ENCODE results near the gene PRR35. TPM values are rescaled to one million over a fixed set of nuclear protein-coding genes. Genes with fewer than 3 reads are reported as not detected.

The PRR35 gene
- total and polyA plus RNA-seq, 9 donors = 0.07 to 0.30 (median 0.13) TPM; not detected in 1

DNA sequence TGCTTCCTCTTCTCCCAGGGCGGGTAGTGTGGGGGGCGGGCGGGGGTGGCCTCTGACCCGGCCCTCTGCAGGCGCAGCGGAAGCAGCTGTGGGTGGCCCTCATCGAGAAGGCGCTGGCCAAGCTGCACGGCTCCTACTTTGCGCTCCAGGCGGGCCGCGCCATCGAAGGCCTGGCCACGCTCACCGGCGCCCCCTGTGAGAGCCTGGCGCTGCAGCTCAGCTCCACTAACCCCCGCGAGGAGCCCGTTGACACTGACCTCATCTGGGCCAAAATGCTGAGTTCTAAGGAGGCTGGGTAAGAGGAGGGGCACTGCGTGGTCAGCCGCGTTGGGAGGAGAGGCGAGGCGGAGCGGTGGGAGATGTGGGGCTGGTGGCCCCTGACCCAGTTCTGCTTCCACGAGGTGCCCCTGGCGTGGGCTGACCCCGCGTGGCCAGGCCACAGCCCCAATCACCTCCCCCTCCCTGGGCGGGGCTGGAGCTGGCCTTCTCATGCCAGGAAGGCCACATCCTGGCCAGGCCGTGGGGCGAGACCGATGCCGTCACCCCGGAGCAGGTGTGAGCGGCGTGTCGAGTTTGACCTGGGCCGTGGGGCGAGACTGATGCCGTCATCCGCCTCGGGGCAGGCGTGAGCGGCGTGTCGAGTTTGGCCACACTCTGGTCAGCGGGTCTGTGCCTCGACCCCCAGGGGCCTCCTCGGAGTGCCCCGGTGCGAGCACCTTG lies 10.5 kb upstream of the PRR35 start:
- H3K27ac ChIP-seq (ENCODE audit: low read length) = no peak overlapping the region
- no peaks in the 10 kb centered on the region for H3K9me3 ChIP-seq (replicated peaks; ENCODE audit: control insufficient read depth, low read depth, low read length)
- peaks cover 50% of the 10 kb centered on the region for H3K36me3 ChIP-seq (ENCODE audit: control insufficient read depth, insufficient read depth, low read length)
- peaks cover 3% of the 10 kb centered on the region for H3K4me1 ChIP-seq (ENCODE audit: control insufficient read depth, insufficient read depth, low read length)
- no peaks in the 10 kb centered on the region for H3K27me3 ChIP-seq (ENCODE audit: control insufficient read depth, insufficient read depth, low read length)
- H3K4me3 ChIP-seq (ENCODE audit: low read length) = no peak overlapping the region
- WGBS (ENCODE audit: insufficient coverage) = 94% methylated on average over 38 of the region's 54 CpGs
- no peak for DNase-seq

DNA sequence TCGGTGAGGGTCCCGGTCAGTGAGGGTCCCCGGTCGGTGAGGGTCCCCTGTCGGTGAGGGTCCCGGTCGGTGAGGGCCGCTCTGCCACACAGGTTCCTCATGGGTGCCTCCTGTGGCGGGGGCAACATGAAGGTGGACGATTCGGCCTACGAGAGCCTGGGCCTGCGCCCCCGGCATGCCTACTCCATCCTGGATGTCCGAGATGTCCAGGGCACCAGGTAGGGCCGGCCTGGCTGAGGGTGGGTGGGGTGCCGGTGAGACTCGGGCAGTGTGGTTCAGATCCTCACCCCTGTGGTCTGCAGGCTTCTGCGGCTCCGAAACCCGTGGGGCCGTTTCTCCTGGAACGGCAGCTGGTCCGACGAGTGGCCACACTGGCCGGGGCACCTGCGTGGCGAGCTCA lies 9.0 kb upstream of the PRR35 start:
- DNase-seq = no peak
- 97% methylated on average over 26 of the region's 28 CpGs for WGBS (ENCODE audit: insufficient coverage)
- Histone ChIP-seq H3K4me1 (ENCODE audit: control insufficient read depth, insufficient read depth, low read length) (peaks cover 18% of the 10 kb centered on the region), H3K4me3 (ENCODE audit: low read length) (no peak overlapping the region), H3K9me3 (replicated peaks; ENCODE audit: control insufficient read depth, low read depth, low read length) (no peaks in the 10 kb centered on the region), H3K27ac (ENCODE audit: low read length) (no peak overlapping the region), H3K27me3 (ENCODE audit: control insufficient read depth, insufficient read depth, low read length) (no peaks in the 10 kb centered on the region), H3K36me3 (ENCODE audit: control insufficient read depth, insufficient read depth, low read length) (peaks cover 49% of the 10 kb centered on the region)

DNA sequence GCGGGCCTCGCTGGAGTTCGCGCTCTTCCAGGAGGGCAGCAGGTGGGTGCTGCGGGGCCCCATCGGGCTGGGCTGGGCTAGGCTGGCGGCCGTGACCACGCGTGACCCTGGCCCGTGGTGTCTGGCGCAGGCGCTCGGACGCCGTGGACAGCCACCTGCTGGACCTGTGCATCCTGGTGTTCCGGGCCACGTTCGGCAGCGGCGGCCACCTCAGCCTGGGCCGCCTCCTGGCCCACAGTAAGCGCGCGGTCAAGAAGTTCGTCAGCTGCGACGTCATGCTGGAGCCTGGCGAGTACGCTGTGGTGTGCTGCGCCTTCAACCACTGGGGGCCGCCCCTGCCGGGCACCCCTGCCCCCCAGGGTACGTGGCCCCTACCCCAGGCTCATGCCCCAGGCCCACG lies 8.0 kb upstream of the PRR35 start:
- peaks cover 47% of the 10 kb centered on the region for H3K36me3 ChIP-seq (ENCODE audit: control insufficient read depth, insufficient read depth, low read length)
- no peaks in the 10 kb centered on the region for H3K9me3 ChIP-seq (replicated peaks; ENCODE audit: control insufficient read depth, low read depth, low read length)
- H3K27me3 ChIP-seq (ENCODE audit: control insufficient read depth, insufficient read depth, low read length) = peaks cover 3% of the 10 kb centered on the region
- no peak overlapping the region for H3K4me3 ChIP-seq (ENCODE audit: low read length)
- no peak overlapping the region for H3K27ac ChIP-seq (ENCODE audit: low read length)
- no peak for DNase-seq
- peaks cover 25% of the 10 kb centered on the region for H3K4me1 ChIP-seq (ENCODE audit: control insufficient read depth, insufficient read depth, low read length)
- WGBS (ENCODE audit: insufficient coverage) = 97% methylated on average over 34 of the region's 35 CpGs

DNA sequence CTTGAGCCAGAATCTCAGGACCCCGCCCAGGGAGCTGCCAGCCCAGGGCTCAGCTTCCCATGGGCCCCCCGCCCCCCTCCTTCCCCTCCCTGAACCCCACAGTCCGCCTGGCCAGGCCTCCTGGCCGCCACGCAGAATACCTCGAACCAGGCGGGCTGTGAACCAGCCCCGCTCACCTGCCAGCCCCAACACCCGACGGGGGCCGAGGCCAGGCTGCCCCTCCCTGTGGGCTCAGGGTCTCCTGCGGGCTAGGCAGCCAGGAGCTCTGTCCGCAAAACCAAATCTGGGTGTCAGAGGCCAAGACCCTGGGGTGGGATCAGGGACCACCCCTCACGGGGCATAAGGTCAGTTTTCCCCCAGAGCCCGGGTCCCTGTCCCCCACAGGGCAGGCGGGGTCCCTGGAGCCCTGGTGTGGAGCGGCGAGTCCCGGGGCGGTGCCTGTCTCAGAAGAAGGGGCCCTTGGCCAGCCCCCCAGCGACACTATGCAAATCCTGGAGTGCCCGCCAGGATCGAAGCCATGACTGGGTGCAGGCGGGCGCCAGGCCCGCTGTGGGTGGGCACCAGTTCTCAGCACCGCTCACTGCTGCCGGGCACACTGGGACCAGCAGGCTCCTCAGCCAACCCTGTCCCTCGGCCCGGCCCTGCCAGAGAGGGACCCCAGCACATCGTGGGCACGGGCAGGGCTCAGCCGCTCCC lies 6.4 kb upstream of the PRR35 start:
- Histone ChIP-seq H3K27ac (ENCODE audit: low read length) (no peak overlapping the region), H3K4me3 (ENCODE audit: low read length) (no peak overlapping the region), H3K9me3 (replicated peaks; ENCODE audit: control insufficient read depth, low read depth, low read length) (no peaks in the 10 kb centered on the region), H3K4me1 (ENCODE audit: control insufficient read depth, insufficient read depth, low read length) (peaks cover 33% of the 10 kb centered on the region), H3K36me3 (ENCODE audit: control insufficient read depth, insufficient read depth, low read length) (peaks cover 41% of the 10 kb centered on the region), H3K27me3 (ENCODE audit: control insufficient read depth, insufficient read depth, low read length) (peaks cover 18% of the 10 kb centered on the region)
- WGBS (ENCODE audit: insufficient coverage) = 89% methylated on average over 26 of the region's 33 CpGs
- no peak for DNase-seq

DNA sequence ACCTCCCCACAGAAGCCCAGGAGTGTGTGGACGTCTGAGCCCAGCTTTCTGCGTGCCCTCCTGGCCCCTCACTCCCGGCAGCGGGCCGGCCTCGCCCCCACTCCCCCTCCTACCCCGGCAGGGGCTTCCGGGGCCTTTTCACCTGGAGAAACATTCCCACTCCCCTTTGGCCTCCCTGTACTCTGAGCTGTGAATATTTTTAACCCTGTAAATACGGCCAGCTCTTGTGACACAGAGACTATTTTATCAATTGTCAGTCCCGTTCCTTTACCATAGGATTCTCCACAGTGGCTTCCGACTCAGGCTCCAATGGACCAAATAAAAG lies 5.9 kb upstream of the PRR35 start:
- Histone ChIP-seq H3K27me3 (ENCODE audit: control insufficient read depth, insufficient read depth, low read length) (peaks cover 23% of the 10 kb centered on the region), H3K4me1 (ENCODE audit: control insufficient read depth, insufficient read depth, low read length) (peaks cover 38% of the 10 kb centered on the region), H3K4me3 (ENCODE audit: low read length) (no peak overlapping the region), H3K9me3 (replicated peaks; ENCODE audit: control insufficient read depth, low read depth, low read length) (no peaks in the 10 kb centered on the region), H3K27ac (ENCODE audit: low read length) (no peak overlapping the region), H3K36me3 (ENCODE audit: control insufficient read depth, insufficient read depth, low read length) (peaks cover 37% of the 10 kb centered on the region)
- 54% methylated on average over 11 of the region's 11 CpGs for WGBS (ENCODE audit: insufficient coverage)
- DNase-seq = no peak

DNA sequence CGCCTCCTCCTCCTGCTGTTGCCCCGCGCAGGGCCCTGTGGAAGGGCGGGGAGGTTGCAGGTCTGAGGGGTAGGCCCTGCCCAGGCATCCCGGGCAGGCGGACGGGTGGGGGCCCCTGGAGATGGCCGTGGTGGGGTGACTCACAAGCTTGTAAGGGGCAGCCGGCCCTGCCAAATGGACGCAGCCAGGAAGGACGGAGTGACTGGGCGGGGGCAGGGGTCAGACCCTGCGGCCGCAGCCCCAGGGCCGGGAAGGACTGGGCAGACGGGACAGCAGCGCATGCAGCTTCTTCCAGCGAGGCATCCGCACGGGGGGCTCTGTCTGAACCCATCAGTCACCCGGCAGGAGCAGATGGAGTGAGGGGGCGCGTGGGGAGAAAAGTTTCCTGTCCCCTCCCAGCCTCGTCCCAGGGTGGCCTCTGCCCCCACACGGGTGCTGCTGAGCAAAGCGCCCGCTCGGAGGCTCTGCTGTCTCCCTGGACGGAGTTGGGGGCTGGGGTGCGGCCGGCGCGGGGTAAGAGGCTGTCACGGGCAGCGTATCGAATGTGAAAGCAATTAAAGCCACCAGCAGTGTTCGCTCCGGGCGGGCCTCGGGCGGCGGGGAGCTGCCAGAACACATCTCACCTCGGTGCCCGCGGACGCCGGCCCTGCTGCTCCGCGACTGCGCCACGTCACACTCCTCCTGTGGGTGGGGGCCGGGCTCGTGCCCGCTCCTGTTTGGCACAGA lies 5.4 kb upstream of the PRR35 start:
- WGBS (ENCODE audit: insufficient coverage) = 61% methylated on average over 49 of the region's 54 CpGs
- DNase-seq = no peak
- Histone ChIP-seq H3K4me1 (ENCODE audit: control insufficient read depth, insufficient read depth, low read length) (peaks cover 43% of the 10 kb centered on the region), H3K36me3 (ENCODE audit: control insufficient read depth, insufficient read depth, low read length) (peaks cover 31% of the 10 kb centered on the region), H3K4me3 (ENCODE audit: low read length) (no peak overlapping the region), H3K27ac (ENCODE audit: low read length) (no peak overlapping the region), H3K27me3 (ENCODE audit: control insufficient read depth, insufficient read depth, low read length) (peaks cover 29% of the 10 kb centered on the region), H3K9me3 (replicated peaks; ENCODE audit: control insufficient read depth, low read depth, low read length) (no peaks in the 10 kb centered on the region)

DNA sequence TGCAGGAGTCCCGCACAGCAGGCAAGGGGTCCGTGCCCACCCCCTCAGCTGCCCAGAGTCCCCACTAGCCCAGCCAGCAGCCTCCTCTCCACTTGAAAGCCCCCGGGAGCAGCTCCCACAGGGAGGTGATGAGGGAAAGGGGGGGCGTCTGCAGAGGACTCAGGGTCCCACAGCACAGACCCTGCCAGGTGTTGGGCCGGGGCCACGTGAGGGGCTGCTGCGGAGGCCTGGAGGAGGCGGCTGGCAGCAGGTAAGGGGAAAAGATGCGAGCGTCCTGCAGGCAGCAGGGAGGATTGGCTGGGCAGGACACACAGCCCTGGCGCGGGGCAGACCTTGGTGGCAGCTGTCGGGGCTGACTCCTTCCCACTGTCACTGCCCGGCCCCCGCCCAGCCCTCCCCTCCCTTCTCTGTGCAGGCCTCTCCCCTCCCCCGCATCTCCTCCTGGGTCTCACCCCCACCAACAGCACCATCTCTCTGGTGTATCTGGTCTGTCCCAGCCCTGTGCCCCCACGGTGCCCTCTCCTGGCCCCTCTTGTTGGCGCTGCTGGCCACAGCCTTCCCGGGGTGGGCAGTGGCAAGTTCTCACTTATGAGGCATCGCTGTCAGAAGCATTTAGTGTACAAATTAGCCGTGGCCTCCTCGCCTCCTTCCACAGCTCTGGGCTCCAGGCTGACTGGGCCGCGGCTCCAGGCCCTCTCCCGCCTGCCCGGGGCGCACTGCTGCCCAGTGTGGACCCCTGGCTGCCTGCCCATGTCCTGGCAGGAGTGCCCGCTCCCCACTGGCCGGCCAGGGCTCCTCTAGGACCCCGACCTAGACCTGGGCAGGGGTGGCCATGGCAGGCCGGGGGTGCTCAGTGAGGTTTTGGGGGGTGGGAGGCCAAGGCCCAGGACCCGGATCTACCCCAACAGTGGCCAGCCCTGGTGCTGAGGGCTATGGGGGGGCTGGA lies 4.4 kb upstream of the PRR35 start:
- H3K27ac ChIP-seq (ENCODE audit: low read length) = no peak overlapping the region
- no peaks in the 10 kb centered on the region for H3K9me3 ChIP-seq (replicated peaks; ENCODE audit: control insufficient read depth, low read depth, low read length)
- no peak overlapping the region for H3K4me3 ChIP-seq (ENCODE audit: low read length)
- 62% methylated on average over 23 of the region's 32 CpGs for WGBS (ENCODE audit: insufficient coverage)
- H3K27me3 ChIP-seq (ENCODE audit: control insufficient read depth, insufficient read depth, low read length) = peaks cover 31% of the 10 kb centered on the region
- H3K36me3 ChIP-seq (ENCODE audit: control insufficient read depth, insufficient read depth, low read length) = peaks cover 29% of the 10 kb centered on the region
- no peak for DNase-seq
- peaks cover 44% of the 10 kb centered on the region for H3K4me1 ChIP-seq (ENCODE audit: control insufficient read depth, insufficient read depth, low read length)

DNA sequence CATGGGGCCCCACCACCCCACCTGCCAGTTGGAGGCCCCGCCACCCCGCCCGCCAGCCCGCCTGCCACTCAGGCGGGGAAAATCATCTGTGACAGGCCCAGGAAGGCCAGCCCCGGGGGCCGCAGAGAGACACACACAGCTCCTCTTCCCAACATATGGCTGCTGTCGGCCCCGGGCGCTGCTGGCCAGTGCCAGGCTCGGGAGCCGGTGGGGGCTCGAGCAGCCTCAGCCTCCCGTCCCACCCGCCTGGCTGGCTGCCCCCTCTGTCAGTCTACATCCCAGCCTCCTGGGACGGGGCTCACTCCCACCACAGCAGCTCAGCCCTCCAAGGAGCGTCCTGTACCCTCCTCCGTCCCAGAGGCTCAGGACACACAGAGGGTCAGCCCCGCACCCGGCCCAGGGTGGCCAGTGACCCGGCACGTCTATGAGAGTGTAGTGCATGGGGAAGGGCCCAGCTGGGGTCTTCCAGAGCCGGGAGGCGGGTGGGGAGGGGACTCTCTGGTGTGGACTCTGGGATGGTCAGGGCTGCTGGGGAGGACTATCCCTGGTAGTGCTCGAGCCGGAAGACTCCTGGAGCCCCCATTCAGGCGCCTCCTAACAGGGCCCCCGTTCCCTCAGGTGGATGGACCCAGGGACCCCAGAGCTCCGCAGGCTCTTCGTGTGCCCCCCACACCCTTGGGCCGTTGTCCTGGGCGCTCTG lies 3.6 kb upstream of the PRR35 start:
- peaks cover 46% of the 10 kb centered on the region for H3K4me1 ChIP-seq (ENCODE audit: control insufficient read depth, insufficient read depth, low read length)
- peaks cover 39% of the 10 kb centered on the region for H3K27me3 ChIP-seq (ENCODE audit: control insufficient read depth, insufficient read depth, low read length)
- no peak for DNase-seq
- H3K9me3 ChIP-seq (replicated peaks; ENCODE audit: control insufficient read depth, low read depth, low read length) = no peaks in the 10 kb centered on the region
- H3K36me3 ChIP-seq (ENCODE audit: control insufficient read depth, insufficient read depth, low read length) = peaks cover 25% of the 10 kb centered on the region
- no peak overlapping the region for H3K4me3 ChIP-seq (ENCODE audit: low read length)
- H3K27ac ChIP-seq (ENCODE audit: low read length) = no peak overlapping the region
- WGBS (ENCODE audit: insufficient coverage) = 80% methylated on average over 27 of the region's 32 CpGs

DNA sequence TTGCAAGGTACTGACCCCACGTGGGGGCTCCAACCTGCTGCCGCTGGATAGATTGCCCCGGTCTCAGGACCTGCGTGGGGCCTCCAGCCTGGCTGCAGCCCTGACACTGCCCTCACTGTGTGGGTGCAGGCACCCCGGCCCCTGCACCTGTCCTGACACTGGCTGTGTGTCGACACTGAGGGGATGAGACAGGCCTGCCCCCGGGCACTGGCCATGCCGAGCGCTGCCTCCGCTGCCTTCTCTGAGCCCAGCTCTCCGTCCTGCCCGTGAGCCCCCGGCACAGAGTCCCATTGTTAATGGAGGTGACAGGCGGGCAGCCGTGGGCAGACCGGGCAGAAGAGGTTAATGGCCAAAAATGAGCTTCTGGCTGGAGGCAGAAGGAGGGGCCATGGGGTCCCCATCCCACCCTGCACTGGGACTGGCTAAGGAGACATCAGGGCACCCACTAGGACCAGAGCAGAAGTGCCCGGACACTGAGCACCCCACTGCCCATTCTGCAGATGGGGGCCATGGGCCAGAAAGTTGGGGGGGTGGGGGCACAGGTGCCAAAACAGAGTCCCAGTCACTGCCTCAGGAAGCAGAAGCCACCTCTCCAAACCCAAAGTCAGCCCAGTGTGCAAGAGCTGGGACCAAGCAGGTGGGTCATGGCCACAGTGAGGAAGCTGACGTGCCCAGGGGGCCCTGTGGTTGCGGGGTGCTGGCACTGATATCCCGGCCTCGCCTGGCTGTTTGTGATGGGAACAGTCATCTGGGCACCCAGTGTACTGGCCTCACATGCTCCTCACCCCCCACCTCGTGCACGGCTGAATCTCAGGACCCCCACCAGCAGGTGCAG lies 2.5 kb upstream of the PRR35 start:
- no peak overlapping the region for H3K4me3 ChIP-seq (ENCODE audit: low read length)
- peaks cover 46% of the 10 kb centered on the region for H3K4me1 ChIP-seq (ENCODE audit: control insufficient read depth, insufficient read depth, low read length)
- WGBS (ENCODE audit: insufficient coverage) = 81% methylated on average over 16 of the region's 23 CpGs
- no peaks in the 10 kb centered on the region for H3K9me3 ChIP-seq (replicated peaks; ENCODE audit: control insufficient read depth, low read depth, low read length)
- no peak for DNase-seq
- H3K27me3 ChIP-seq (ENCODE audit: control insufficient read depth, insufficient read depth, low read length) = peaks cover 50% of the 10 kb centered on the region
- no peak overlapping the region for H3K27ac ChIP-seq (ENCODE audit: low read length)
- peaks cover 19% of the 10 kb centered on the region for H3K36me3 ChIP-seq (ENCODE audit: control insufficient read depth, insufficient read depth, low read length)

All from muscle of leg (tissue), 11 donors.